COLO668 (cell line): ENCODE results near the gene CATSPER3.

Experiments
- DNase-seq: peaks from one replicate; lab custom pipeline; 2025; ENCODE audit not compliant: unreplicated experiment; lab: John Stamatoyannopoulos, UW

CATSPER3 gene

GRCh38 chr5:135029477-135030122 is 61.9 kb downstream of the CATSPER3 start:
- DNase-seq: no peak

- DNase-seq: no peak
Observed at GRCh38 chr5:135030123-135030955, 62.6 kb downstream of the CATSPER3 start.

- no peak for DNase-seq
Observed at GRCh38 chr5:135030956-135031812, 63.5 kb downstream of the CATSPER3 start.

GRCh38 chr5:135031813-135032694 is 64.3 kb downstream of the CATSPER3 start:
- DNase-seq: no peak

GRCh38 chr5:135032695-135032998 is 64.9 kb downstream of the CATSPER3 start:
- DNase-seq: no peak

- peak; percentile 58 for DNase-seq
Observed at GRCh38 chr5:135032999-135033861, 65.5 kb downstream of the CATSPER3 start.

- peak; percentile 69 for DNase-seq
Observed at GRCh38 chr5:135033901-135034235, 66.2 kb downstream of the CATSPER3 start, which contains the start of gene PITX1. Gene PITX1, minus strand, starts transcription at chr5:135034228. Its CDS starts 347 bp downstream, at chr5:135033881.

GRCh38 chr5:135034236-135034962 is 66.7 kb downstream of the CATSPER3 start:
- peak; percentile 69 for DNase-seq

GRCh38 chr5:135034963-135035677 is 67.4 kb downstream of the CATSPER3 start:
- DNase-seq: peak; percentile 5

GRCh38 chr5:135035678-135036030 is 67.9 kb downstream of the CATSPER3 start:
- no peak for DNase-seq

- DNase-seq: no peak
Observed at GRCh38 chr5:135036405-135036804, 68.7 kb downstream of the CATSPER3 start.

GRCh38 chr5:135037519-135038204 is 70.0 kb downstream of the CATSPER3 start:
- DNase-seq: no peak

GRCh38 chr5:135038205-135038812 is 70.6 kb downstream of the CATSPER3 start:
- no peak for DNase-seq

GRCh38 chr5:135038813-135039270 is 71.1 kb downstream of the CATSPER3 start:
- no peak for DNase-seq

GRCh38 chr5:135039271-135040033 is 71.7 kb downstream of the CATSPER3 start:
- peak; percentile 45 for DNase-seq

- no peak for DNase-seq
Observed at GRCh38 chr5:135040034-135040332, 72.3 kb downstream of the CATSPER3 start.
